ENCODE measurements around the gene FAM162B.
"Not testable (repeated sequence)": the region's sequence is repeated elsewhere in the genome, so short reads cannot be mapped to it uniquely, and the experiment has no call there.

Gene FAM162B

GRCh38 chr6:116726947-116727346 lies 38.6 kb downstream of the FAM162B start:
- no peak overlapping the region for H3K4me3 ChIP-seq (replicated peaks; ENCODE audit: insufficient read depth, low read length)
- H3K27me3 ChIP-seq (ENCODE audit: insufficient read depth, poor library complexity, severe bottlenecking) = no peaks in the 10 kb centered on the region
- no peak for DNase-seq (ENCODE audit: low read depth in 1 of 2, low spot score in 1 of 2)
- H3K27ac ChIP-seq (replicated peaks) = no peak overlapping the region
- TF ChIP-seq, protein P1, sequence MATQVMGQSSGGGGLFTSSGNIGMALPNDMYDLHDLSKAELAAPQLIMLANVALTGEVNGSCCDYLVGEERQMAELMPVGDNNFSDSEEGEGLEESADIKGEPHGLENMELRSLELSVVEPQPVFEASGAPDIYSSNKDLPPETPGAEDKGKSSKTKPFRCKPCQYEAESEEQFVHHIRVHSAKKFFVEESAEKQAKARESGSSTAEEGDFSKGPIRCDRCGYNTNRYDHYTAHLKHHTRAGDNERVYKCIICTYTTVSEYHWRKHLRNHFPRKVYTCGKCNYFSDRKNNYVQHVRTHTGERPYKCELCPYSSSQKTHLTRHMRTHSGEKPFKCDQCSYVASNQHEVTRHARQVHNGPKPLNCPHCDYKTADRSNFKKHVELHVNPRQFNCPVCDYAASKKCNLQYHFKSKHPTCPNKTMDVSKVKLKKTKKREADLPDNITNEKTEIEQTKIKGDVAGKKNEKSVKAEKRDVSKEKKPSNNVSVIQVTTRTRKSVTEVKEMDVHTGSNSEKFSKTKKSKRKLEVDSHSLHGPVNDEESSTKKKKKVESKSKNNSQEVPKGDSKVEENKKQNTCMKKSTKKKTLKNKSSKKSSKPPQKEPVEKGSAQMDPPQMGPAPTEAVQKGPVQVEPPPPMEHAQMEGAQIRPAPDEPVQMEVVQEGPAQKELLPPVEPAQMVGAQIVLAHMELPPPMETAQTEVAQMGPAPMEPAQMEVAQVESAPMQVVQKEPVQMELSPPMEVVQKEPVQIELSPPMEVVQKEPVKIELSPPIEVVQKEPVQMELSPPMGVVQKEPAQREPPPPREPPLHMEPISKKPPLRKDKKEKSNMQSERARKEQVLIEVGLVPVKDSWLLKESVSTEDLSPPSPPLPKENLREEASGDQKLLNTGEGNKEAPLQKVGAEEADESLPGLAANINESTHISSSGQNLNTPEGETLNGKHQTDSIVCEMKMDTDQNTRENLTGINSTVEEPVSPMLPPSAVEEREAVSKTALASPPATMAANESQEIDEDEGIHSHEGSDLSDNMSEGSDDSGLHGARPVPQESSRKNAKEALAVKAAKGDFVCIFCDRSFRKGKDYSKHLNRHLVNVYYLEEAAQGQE (IDR thresholded peaks at IDR 0.05; ENCODE audit: insufficient replicate concordance, low read depth) = no peak

GRCh38 chr6:116714761-116715160 lies 50.8 kb downstream of the FAM162B start:
- Histone ChIP-seq H3K27ac (replicated peaks) (no peak overlapping the region), H3K4me3 (replicated peaks; ENCODE audit: insufficient read depth, low read length) (no peak overlapping the region), H3K27me3 (ENCODE audit: insufficient read depth, poor library complexity, severe bottlenecking) (no peaks in the 10 kb centered on the region)
- DNase-seq (ENCODE audit: low read depth in 1 of 2, low spot score in 1 of 2) = peak in 1 of 2 experiments; percentile 32
- TF ChIP-seq CTCF (IDR thresholded peaks at IDR 0.05; ENCODE audit: insufficient read depth, low read length) (no peak), SPI1 (IDR thresholded peaks at IDR 0.05; ENCODE audit: borderline replicate concordance, low read depth) (no peak)
- TF ChIP-seq, protein P1 (IDR thresholded peaks at IDR 0.05; ENCODE audit: insufficient replicate concordance, low read depth) = no peak

DNA sequence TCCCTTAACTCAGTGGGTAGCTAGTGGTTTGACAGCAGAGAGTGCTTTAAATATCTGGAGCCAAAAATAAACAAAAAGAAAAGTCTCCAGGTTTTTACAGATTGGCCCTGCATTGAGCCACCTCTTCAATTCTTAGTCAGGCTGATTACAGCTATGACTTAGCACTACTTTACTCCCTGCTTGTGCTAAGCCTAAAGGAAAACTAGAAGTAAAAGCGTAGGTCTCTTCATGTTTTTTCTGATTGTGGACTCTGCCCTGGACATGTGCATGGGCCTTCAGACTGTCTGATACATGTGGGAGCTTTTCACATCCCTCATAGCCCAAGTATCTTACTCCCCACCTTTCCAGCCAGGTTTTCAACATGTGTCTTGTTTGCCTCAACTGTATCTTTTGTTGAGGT lies 51.2 kb downstream of the FAM162B start:
- Histone ChIP-seq H3K27me3 (ENCODE audit: insufficient read depth, poor library complexity, severe bottlenecking) (no peaks in the 10 kb centered on the region), H3K4me3 (replicated peaks; ENCODE audit: insufficient read depth, low read length) (no peak overlapping the region), H3K27ac (replicated peaks) (no peak overlapping the region)
- TF ChIP-seq POLR2AphosphoS5 (IDR thresholded peaks at IDR 0.05; ENCODE audit: low read depth) (no peak), SPI1 (IDR thresholded peaks at IDR 0.05; ENCODE audit: borderline replicate concordance, low read depth) (no peak), GABPA (IDR thresholded peaks at IDR 0.05; ENCODE audit: low read depth) (no peak), CTCF (IDR thresholded peaks at IDR 0.05; ENCODE audit: insufficient read depth, low read length) (no peak)
- TF ChIP-seq, protein P1 (IDR thresholded peaks at IDR 0.05; ENCODE audit: insufficient replicate concordance, low read depth) = no peak
- DNase-seq (ENCODE audit: low read depth in 1 of 2, low spot score in 1 of 2) = no peak

DNA sequence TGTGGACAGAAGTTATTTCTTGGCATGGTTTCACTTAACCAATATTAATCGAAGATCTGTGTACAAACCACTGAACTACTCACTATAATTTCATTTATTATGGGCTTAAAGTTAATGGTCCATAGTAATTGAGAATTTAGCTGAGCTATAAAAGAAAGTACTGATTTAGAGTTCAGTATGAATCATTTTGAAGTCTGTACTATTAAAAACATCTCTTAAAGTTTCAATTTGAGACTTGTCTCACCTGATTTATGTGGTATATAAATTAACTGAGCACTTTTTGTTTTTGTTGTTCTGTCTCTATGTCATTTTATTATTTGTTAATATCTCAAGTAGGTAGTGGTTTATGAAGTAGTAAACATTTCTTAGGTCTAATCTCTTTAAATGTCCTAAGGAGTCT lies 59.6 kb downstream of the FAM162B start:
- H3K27me3 ChIP-seq (ENCODE audit: insufficient read depth, poor library complexity, severe bottlenecking) = no peaks in the 10 kb centered on the region
- DNase-seq (ENCODE audit: low read depth in 1 of 2, low spot score in 1 of 2) = no peak
- no peak overlapping the region for H3K4me3 ChIP-seq (replicated peaks; ENCODE audit: insufficient read depth, low read length)
- no peak overlapping the region for H3K27ac ChIP-seq (replicated peaks)
- no peak for TF ChIP-seq SPI1 (IDR thresholded peaks at IDR 0.05; ENCODE audit: borderline replicate concordance, low read depth)
- TF ChIP-seq, protein P1 (IDR thresholded peaks at IDR 0.05; ENCODE audit: insufficient replicate concordance, low read depth) = no peak
- TF ChIP-seq CTCF (IDR thresholded peaks at IDR 0.05; ENCODE audit: insufficient read depth, low read length) = no peak
- TF ChIP-seq POLR2AphosphoS5 (IDR thresholded peaks at IDR 0.05; ENCODE audit: low read depth) = no peak
- TF ChIP-seq GABPA (IDR thresholded peaks at IDR 0.05; ENCODE audit: low read depth) = no peak

- not testable (repeated sequence) for H3K27me3 ChIP-seq (ENCODE audit: insufficient read depth, poor library complexity, severe bottlenecking); H3K27ac ChIP-seq (replicated peaks); DNase-seq (ENCODE audit: low read depth in 1 of 2, low spot score in 1 of 2); H3K4me3 ChIP-seq (replicated peaks; ENCODE audit: insufficient read depth, low read length)
Observed at GRCh38 chr6:116703888-116704287, 61.6 kb downstream of the FAM162B start.

Measured in HL-60 (cell line).